MM.1S (cell line): ENCODE results near the gene NOB1.

Source experiments
- EZH2 ChIP-seq: fragments of 300-600 bp; sonication (generic); optimal IDR thresholded peaks from 2 replicates; pipeline ENCODE3; 2017; ENCODE audit warnings: low read depth, mild to moderate bottlenecking, antibody characterized with exemption, low read length, mixed read lengths
- EZH2phosphoT487 ChIP-seq: fragments of 300-600 bp; sonication (generic); IDR thresholded peaks from 2 replicates; pipeline ENCODE4 v1.6.1; 2018; ENCODE audit warnings: antibody characterized with exemption, low read length
- TF ChIP-seq, protein P1 (sequence below): fragments of 300-600 bp; sonication (generic); IDR thresholded peaks from 2 replicates; pipeline ENCODE4 v1.5.1; 2016; ENCODE audit warnings: antibody characterized with exemption, low read length, mixed read lengths

DNA sequence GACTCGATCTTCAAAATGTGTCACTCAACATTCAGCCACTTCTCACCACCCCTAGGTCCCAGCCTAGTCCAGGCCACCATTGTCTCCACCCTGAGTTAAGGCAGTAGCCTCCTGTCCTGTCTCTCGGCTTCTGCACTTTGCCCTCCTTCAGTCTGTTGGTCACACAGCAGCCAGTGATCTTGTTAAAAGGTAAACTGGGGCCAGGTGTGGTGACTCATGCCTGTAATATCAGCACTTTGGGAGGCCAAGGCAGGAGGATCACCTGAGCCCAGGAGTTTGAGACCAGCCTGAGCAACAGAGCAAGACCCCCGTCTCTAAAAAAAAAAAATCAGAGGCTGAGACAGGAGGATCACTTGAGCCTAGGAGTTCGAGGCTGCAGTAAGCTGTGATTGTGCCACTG, 33.2 kb upstream of the NOB1 start:
- TF ChIP-seq, protein P1, sequence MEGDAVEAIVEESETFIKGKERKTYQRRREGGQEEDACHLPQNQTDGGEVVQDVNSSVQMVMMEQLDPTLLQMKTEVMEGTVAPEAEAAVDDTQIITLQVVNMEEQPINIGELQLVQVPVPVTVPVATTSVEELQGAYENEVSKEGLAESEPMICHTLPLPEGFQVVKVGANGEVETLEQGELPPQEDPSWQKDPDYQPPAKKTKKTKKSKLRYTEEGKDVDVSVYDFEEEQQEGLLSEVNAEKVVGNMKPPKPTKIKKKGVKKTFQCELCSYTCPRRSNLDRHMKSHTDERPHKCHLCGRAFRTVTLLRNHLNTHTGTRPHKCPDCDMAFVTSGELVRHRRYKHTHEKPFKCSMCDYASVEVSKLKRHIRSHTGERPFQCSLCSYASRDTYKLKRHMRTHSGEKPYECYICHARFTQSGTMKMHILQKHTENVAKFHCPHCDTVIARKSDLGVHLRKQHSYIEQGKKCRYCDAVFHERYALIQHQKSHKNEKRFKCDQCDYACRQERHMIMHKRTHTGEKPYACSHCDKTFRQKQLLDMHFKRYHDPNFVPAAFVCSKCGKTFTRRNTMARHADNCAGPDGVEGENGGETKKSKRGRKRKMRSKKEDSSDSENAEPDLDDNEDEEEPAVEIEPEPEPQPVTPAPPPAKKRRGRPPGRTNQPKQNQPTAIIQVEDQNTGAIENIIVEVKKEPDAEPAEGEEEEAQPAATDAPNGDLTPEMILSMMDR: no peak
- no peak for TF ChIP-seq EZH2
- TF ChIP-seq EZH2phosphoT487: no peak
